Testis (tissue), 2 donors: Measurements from ENCODE around the gene C1QTNF9B.

Source experiments
- CTCF ChIP-seq, 3 experiments: fragments of 450-650 bp in 2 of 3; fragments of 200-600 bp in 1 of 3; sonication (generic) in 1 of 3; IDR thresholded peaks; one replicate each; pipeline ENCODE4 v1.5.1; 2016 to 2019; ENCODE audit warnings: antibody characterized with exemption in 3 of 3, mild to moderate bottlenecking in 2 of 3, moderate library complexity in 1 of 3
- POLR2A ChIP-seq: fragments of 450-650 bp; IDR thresholded peaks from one replicate; pipeline ENCODE4 v1.6.1; 2017; ENCODE audit warnings: antibody characterized with exemption, mild to moderate bottlenecking, moderate library complexity

- TF ChIP-seq POLR2A (no peak), CTCF (IDR thresholded peaks at IDR 0.05) (no peak)
Observed at GRCh38 chr13:23905766-23906165, 8.5 kb upstream of the C1QTNF9B start.
